Panc1 (cell line): ENCODE results near the gene ADCY3.

Experiments
- CTCF ChIP-seq: fragments of 450-650 bp; IDR thresholded peaks from 2 replicates; pipeline ENCODE4 v1.5.1; 2017; ENCODE audit warnings: mild to moderate bottlenecking
- POLR2AphosphoS5 ChIP-seq: IDR thresholded peaks from 2 replicates; pipeline ENCODE4 v1.6.1; 2012; ENCODE audit warnings: mild to moderate bottlenecking, low read depth, low read length, moderate library complexity
- SIN3A ChIP-seq: IDR thresholded peaks from 2 replicates; pipeline ENCODE4 v1.6.1; 2012; ENCODE audit warnings: low read depth, mild to moderate bottlenecking, low read length, moderate library complexity, borderline replicate concordance; ENCODE audit not compliant: insufficient read depth

GRCh38 chr2:24947561-24948157 is 27.6 kb upstream of the ADCY3 start:
- no peak for TF ChIP-seq CTCF
- TF ChIP-seq SIN3A = no peak
- no peak for TF ChIP-seq POLR2AphosphoS5
